Glutamatergic neuron (in vitro differentiated cells): Measurements from ENCODE around the gene PLEK. TPM values are rescaled to one million over a fixed set of nuclear protein-coding genes. Genes with fewer than 3 reads are reported as not detected.

Source experiments
- DNase-seq: peaks from one replicate; pipeline ENCODE4 v3.0.0; 2022
- H3K27ac Mint-ChIP-seq: one replicate; pipeline ENCODE4 v1.8.0; 2020; ENCODE audit warnings: mild to moderate bottlenecking, mixed read lengths, inconsistent platforms; ENCODE audit not compliant: unreplicated experiment
- H3K27me3 Mint-ChIP-seq: one replicate; pipeline ENCODE4 v1.8.0; 2020; ENCODE audit warnings: mild to moderate bottlenecking, moderate library complexity, mixed read lengths, inconsistent platforms; ENCODE audit not compliant: unreplicated experiment
- H3K36me3 Mint-ChIP-seq: one replicate; pipeline ENCODE4 v1.8.0; 2020; ENCODE audit warnings: mild to moderate bottlenecking, mixed read lengths, inconsistent platforms; ENCODE audit not compliant: unreplicated experiment
- H3K4me1 Mint-ChIP-seq: one replicate; pipeline ENCODE4 v1.8.0; 2020; ENCODE audit warnings: mild to moderate bottlenecking, low read depth, mixed read lengths, inconsistent platforms; ENCODE audit not compliant: unreplicated experiment
- H3K4me3 Mint-ChIP-seq: one replicate; pipeline ENCODE4 v1.8.0; 2020; ENCODE audit warnings: mild to moderate bottlenecking, mixed read lengths, inconsistent platforms; ENCODE audit not compliant: unreplicated experiment
- H3K9me3 Mint-ChIP-seq: one replicate; pipeline ENCODE4 v1.8.0; 2020; ENCODE audit warnings: mild to moderate bottlenecking, moderate library complexity, mixed read lengths, inconsistent platforms; ENCODE audit not compliant: unreplicated experiment
- CTCF ChIP-seq: fragments of 200-600 bp; sonication (generic); IDR thresholded peaks from one replicate; pipeline ENCODE4 v1.5.0; 2021; ENCODE audit not compliant: partially characterized antibody, unreplicated experiment
- total RNA-seq: library from RNA; stranded (reverse); fragmentation: NEBNext Ultra II Directional; extraction: Animal tissue kit (Norgen Biotek cat#: 25700); gene quantifications from one replicate; pipeline ENCODE4 v1.2.1, GENCODE V29; 2021; ENCODE audit not compliant: unreplicated experiment

The PLEK gene
- total RNA-seq, 1 donor from 2014 or later, result not detected

GRCh38 chr2:68387408-68388350 is 22.6 kb downstream of the PLEK start:
- no peak for TF ChIP-seq CTCF
- Mint-ChIP-seq H3K4me1 (peaks cover 18% of the 10 kb centered on the region), H3K27me3 (peaks cover 8% of the 10 kb centered on the region), H3K27ac (no peak overlapping the region), H3K36me3 (no peaks in the 10 kb centered on the region), H3K9me3 (no peaks in the 10 kb centered on the region), H3K4me3 (no peak overlapping the region)
- DNase-seq, result no peak

DNA sequence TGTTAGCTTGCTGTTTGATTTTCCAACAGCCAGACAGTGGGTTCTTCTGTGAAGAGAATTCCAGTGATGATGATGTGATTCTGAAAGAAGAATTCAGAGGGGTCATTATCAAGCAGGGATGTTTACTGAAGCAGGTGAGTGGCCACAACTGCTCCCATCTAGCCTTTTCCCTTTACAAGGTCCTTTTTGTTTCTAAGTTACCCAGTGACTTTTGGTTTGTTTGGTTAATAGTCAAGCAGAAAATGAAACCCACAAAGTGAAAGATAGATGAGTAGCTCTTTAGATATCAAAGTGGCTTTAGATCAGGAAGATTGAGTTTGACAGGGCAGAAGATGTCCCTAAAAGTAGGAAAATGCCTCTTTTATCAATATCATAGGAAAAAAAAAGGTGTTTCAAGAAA is 23.3 kb downstream of the PLEK start:
- Mint-ChIP-seq H3K9me3 (no peaks in the 10 kb centered on the region), H3K4me3 (no peak overlapping the region), H3K27me3 (peaks cover 8% of the 10 kb centered on the region), H3K27ac (no peak overlapping the region), H3K4me1 (peaks cover 18% of the 10 kb centered on the region), H3K36me3 (no peaks in the 10 kb centered on the region)
- TF ChIP-seq CTCF, result no peak
- no peak for DNase-seq

GRCh38 chr2:68388772-68389171 is 23.7 kb downstream of the PLEK start:
- no peak overlapping the region for H3K27ac Mint-ChIP-seq
- no peak for DNase-seq
- H3K27me3 Mint-ChIP-seq, result peaks cover 8% of the 10 kb centered on the region
- H3K9me3 Mint-ChIP-seq, result no peaks in the 10 kb centered on the region
- H3K4me3 Mint-ChIP-seq, result no peak overlapping the region
- peaks cover 18% of the 10 kb centered on the region for H3K4me1 Mint-ChIP-seq
- no peak for TF ChIP-seq CTCF
- no peaks in the 10 kb centered on the region for H3K36me3 Mint-ChIP-seq

GRCh38 chr2:68390114-68390513 is 25.0 kb downstream of the PLEK start:
- no peak for TF ChIP-seq CTCF
- Mint-ChIP-seq H3K36me3 (no peaks in the 10 kb centered on the region), H3K27ac (peak overlapping the region; percentile 26), H3K27me3 (peaks cover 8% of the 10 kb centered on the region), H3K4me1 (peaks cover 15% of the 10 kb centered on the region), H3K4me3 (no peak overlapping the region), H3K9me3 (no peaks in the 10 kb centered on the region)
- DNase-seq, result no peak

- peaks cover 13% of the 10 kb centered on the region for H3K4me1 Mint-ChIP-seq
These were observed 25.5 kb downstream of the PLEK start for GRCh38 chr2:68390586-68390985.

More at GRCh38 chr2:68390586-68390985, 25.5 kb downstream of the PLEK start:
- Mint-ChIP-seq H3K36me3 (no peaks in the 10 kb centered on the region), H3K9me3 (no peaks in the 10 kb centered on the region), H3K4me3 (no peak overlapping the region), H3K27ac (no peak overlapping the region), H3K27me3 (peaks cover 8% of the 10 kb centered on the region)
- no peak for DNase-seq
- TF ChIP-seq CTCF, result no peak
